Thyroid gland (tissue), 4 donors: ENCODE measurements around the gene POC1A. TPM values are rescaled to one million over a fixed set of nuclear protein-coding genes. Genes with fewer than 3 reads are reported as not detected.
"Not testable (repeated sequence)": the region's sequence is repeated elsewhere in the genome, so short reads cannot be mapped to it uniquely, and the experiment has no call there.

Experiments used
- DNase-seq, 2 donors: peaks; one replicate each; pipeline ENCODE4 v3.0.0-alpha.2; 2019
- H3K27ac ChIP-seq, 3 donors: fragments of 200-600 bp; sonication (generic); 1 replicate in 2 of 3; 2 replicates in 1 of 3; pipeline ENCODE4 v1.5.1; 2016 to 2019; ENCODE audit warnings: mild to moderate bottlenecking in 1 of 3, moderate library complexity in 1 of 3
- H3K27me3 ChIP-seq: fragments of 200-600 bp; sonication (generic); one replicate; pipeline ENCODE4 v1.5.1; 2019
- H3K36me3 ChIP-seq, 2 donors: fragments of 200-600 bp; sonication (generic); one replicate each; pipeline ENCODE4 v1.5.1; 2016 to 2019
- H3K4me1 ChIP-seq, 2 donors: fragments of 200-600 bp; sonication (generic); one replicate each; pipeline ENCODE4 v1.5.1; 2017 to 2019
- H3K4me3 ChIP-seq, 3 donors: fragments of 200-600 bp; sonication (generic); replicated peaks in 1 of 3; 1 replicate in 2 of 3; 2 replicates in 1 of 3; pipeline ENCODE4 v1.5.1; 2016; ENCODE audit warnings: mild to moderate bottlenecking in 1 of 3
- H3K9me3 ChIP-seq: fragments of 200-600 bp; sonication (generic); one replicate; pipeline ENCODE4 v1.5.1; 2017
- POLR2A ChIP-seq, 2 donors: fragments of 450-650 bp; IDR thresholded peaks; one replicate each; pipeline ENCODE4 v1.6.1; 2017; ENCODE audit warnings: antibody characterized with exemption in 2 of 2, mild to moderate bottlenecking in 2 of 2, moderate library complexity in 1 of 2
- WGBS, 2 donors: methylation state at CpG; one replicate each; pipeline ENCODE4 v1.1.5; 2017; 5-methylcytosine and 5-hydroxymethylcytosine counted together
- intact Hi-C: fragments of 100-400 bp; cut with DNase I; formaldehyde crosslinking; loops from one replicate; pipeline ENCODE4 v1.15.1; 2023
- total RNA-seq, 4 donors: library from RNA; depleted of rRNA; stranded (reverse); fragments of >200 nt; gene quantifications; one replicate each; pipeline ENCODE4 v1.2.3, GENCODE V29; 2016
- TF ChIP-seq, protein P1 (sequence below), 6 experiments: fragments of 200-600 bp in 3 of 6; fragments of 450-650 bp in 3 of 6; sonication (generic) in 3 of 6; IDR thresholded peaks; one replicate each; pipeline ENCODE4 v1.5.1; 2016 to 2019; ENCODE audit warnings: antibody characterized with exemption in 6 of 6, mild to moderate bottlenecking in 2 of 6, inconsistent platforms in 1 of 6, moderate library complexity in 1 of 6

Gene POC1A
- total RNA-seq, 4 donors from 2014 or later, result 0.40 to 2.8 (median 1.5) TPM

DNA sequence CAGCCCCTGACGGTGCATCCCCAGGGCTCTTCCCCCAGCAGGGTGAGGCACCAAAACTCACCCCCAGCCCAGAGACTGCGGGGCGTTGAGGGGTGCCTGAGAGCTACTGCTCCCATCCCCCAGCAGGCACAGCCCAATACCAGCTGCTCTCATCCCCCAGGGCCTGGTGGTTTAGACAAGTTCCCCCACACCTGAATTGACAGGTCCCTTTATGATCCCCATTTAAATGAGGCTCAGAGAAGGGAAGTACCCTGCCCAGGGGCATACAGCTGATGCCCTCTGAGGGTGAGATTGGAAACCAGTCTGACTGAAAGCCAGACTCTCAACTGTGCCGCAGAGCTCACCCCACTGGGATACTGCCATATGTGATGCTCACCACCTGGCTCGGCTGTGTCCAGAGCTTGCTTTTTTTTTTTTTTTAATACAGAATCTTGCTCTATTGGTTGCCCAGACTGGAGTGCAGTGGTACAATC is 118.0 kb downstream of the POC1A start:
- no peaks in the 10 kb centered on the region for H3K9me3 ChIP-seq
- intact Hi-C loops, result no loop called here
- H3K4me1 ChIP-seq, result peaks cover 11 to 35% of the 10 kb centered on the region in 2 donors
- WGBS, 2 donors, result 96 to 97% methylated on average over 2 to 4 of the region's 5 CpGs
- DNase-seq, result no peak
- no peak for TF ChIP-seq POLR2A (IDR thresholded peaks at IDR 0.05)
- TF ChIP-seq, protein P1, sequence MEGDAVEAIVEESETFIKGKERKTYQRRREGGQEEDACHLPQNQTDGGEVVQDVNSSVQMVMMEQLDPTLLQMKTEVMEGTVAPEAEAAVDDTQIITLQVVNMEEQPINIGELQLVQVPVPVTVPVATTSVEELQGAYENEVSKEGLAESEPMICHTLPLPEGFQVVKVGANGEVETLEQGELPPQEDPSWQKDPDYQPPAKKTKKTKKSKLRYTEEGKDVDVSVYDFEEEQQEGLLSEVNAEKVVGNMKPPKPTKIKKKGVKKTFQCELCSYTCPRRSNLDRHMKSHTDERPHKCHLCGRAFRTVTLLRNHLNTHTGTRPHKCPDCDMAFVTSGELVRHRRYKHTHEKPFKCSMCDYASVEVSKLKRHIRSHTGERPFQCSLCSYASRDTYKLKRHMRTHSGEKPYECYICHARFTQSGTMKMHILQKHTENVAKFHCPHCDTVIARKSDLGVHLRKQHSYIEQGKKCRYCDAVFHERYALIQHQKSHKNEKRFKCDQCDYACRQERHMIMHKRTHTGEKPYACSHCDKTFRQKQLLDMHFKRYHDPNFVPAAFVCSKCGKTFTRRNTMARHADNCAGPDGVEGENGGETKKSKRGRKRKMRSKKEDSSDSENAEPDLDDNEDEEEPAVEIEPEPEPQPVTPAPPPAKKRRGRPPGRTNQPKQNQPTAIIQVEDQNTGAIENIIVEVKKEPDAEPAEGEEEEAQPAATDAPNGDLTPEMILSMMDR (IDR thresholded peaks at IDR 0.05), result no peak
- no peaks in the 10 kb centered on the region for H3K27me3 ChIP-seq
- no peak overlapping the region for H3K27ac ChIP-seq
- no peak overlapping the region for H3K4me3 ChIP-seq
- no peaks in the 10 kb centered on the region for H3K36me3 ChIP-seq

DNA sequence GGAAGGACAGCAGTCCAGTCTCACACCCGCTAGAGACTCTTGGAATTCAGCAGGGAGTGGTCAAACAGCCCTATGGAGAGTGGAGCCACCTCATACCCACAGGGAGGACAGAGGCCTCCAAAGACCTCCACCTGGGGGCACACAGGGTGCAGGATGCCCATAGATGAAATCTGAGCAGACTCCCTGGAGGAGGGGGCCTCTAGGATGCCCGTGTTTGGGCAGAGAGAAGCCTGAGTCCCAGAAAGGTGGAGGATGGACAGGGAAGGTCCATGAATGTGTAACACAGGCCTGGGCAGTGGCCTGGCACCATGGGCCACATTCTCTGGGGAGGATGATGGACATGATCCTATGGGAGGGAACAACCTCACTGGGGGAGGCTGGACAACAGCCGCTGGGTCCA is 119.6 kb downstream of the POC1A start:
- Histone ChIP-seq H3K36me3 (no peaks in the 10 kb centered on the region), H3K27me3 (no peaks in the 10 kb centered on the region), H3K9me3 (no peaks in the 10 kb centered on the region), H3K4me3 (no peak overlapping the region), H3K4me1 (peaks cover 5 to 23% of the 10 kb centered on the region in 2 donors), H3K27ac (no peak overlapping the region)
- intact Hi-C loops, result no loop called here
- TF ChIP-seq POLR2A (IDR thresholded peaks at IDR 0.05), result no peak
- TF ChIP-seq, protein P1 (IDR thresholded peaks at IDR 0.05), result no peak
- 80% methylated on average over 2 to 3 of the region's 3 CpGs for WGBS, 2 donors
- no peak for DNase-seq

GRCh38 chr3:52034212-52034611 is 120.0 kb downstream of the POC1A start:
- intact Hi-C loops, result no loop called here
- no peaks in the 10 kb centered on the region for H3K36me3 ChIP-seq

GRCh38 chr3:52033748-52034147 is 120.5 kb downstream of the POC1A start:
- H3K27ac ChIP-seq, H3K36me3 ChIP-seq, H3K4me3 ChIP-seq, intact Hi-C loops, DNase-seq, H3K27me3 ChIP-seq, H3K9me3 ChIP-seq: not testable (repeated sequence)
- peaks cover 0 to 14% of the 10 kb centered on the region in 2 donors for H3K4me1 ChIP-seq
- WGBS, 2 donors, result 98 to 99% methylated on average over 6 of the region's 6 CpGs

More at GRCh38 chr3:52034212-52034611, 120.0 kb downstream of the POC1A start:
- 92 to 98% methylated on average over 4 to 5 of the region's 5 CpGs for WGBS, 2 donors
- H3K9me3 ChIP-seq, result no peaks in the 10 kb centered on the region
- no peak overlapping the region for H3K27ac ChIP-seq
- peaks cover under 1 to 18% of the 10 kb centered on the region in 2 donors for H3K4me1 ChIP-seq
- no peaks in the 10 kb centered on the region for H3K27me3 ChIP-seq
- TF ChIP-seq, protein P1 (IDR thresholded peaks at IDR 0.05), result no peak
- no peak for TF ChIP-seq POLR2A (IDR thresholded peaks at IDR 0.05)
- DNase-seq, result no peak
- no peak overlapping the region for H3K4me3 ChIP-seq

DNA sequence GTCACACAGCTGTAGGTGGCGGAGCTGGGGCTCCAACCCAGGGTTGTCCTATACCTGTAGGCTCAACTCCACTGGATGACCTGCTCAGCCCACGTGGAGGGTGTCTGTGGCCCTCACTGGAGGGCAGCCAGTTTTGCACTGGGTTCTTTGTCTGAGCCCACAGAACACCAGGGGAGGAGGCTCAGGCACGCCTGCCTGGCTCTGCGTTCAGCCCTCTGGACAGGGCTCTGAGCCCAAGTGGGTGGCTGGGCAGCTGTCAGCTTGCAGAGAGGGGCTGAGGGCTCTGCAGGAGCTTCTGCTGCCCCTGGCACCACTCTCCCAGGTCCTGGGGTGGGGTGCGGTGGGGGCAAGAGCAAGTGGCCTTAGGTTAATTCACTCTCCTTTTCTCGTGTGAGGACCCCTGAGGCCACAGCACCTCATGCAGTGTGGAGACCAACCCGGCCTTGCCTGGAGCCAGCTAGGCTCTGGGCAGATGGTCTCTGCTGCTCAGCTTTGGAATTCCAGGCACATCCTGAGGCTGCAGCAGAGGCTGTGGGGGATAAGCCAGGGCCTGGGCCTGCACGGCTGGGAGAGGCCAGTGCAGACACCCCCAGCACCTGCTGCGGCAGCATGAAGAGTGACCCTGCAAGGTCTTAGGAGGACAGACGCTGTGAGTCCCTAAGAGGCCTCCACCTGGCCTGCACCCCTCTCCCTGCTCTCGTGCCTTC is 121.4 kb downstream of the POC1A start:
- peak in 1 of 2 donors; percentile 20 for DNase-seq
- WGBS, 2 donors, result 64 to 80% methylated on average over 5 to 6 of the region's 11 CpGs

More for the DNA sequence above, 121.4 kb downstream of the POC1A start:
- no peak for TF ChIP-seq POLR2A (IDR thresholded peaks at IDR 0.05)
- TF ChIP-seq, protein P1 (IDR thresholded peaks at IDR 0.05), result no peak
- Histone ChIP-seq H3K9me3 (no peaks in the 10 kb centered on the region), H3K36me3 (no peaks in the 10 kb centered on the region), H3K27ac (no peak overlapping the region), H3K4me1 (peaks cover 0 to 5% of the 10 kb centered on the region in 2 donors), H3K27me3 (no peaks in the 10 kb centered on the region), H3K4me3 (no peak overlapping the region)
- intact Hi-C loops, result no loop called here
